Ascending aorta (tissue), 2 donors: ENCODE data around the gene NUDT9. TPM values are rescaled to one million over a fixed set of nuclear protein-coding genes. Genes with fewer than 3 reads are reported as not detected.
"Not testable (repeated sequence)": the region's sequence is repeated elsewhere in the genome, so short reads cannot be mapped to it uniquely, and the experiment has no call there.

Source experiments
- DNase-seq, 2 donors: peaks; one replicate each; pipeline ENCODE4 v3.0.0-alpha.2; 2019; ENCODE audit warnings: low spot score in 2 of 2
- H3K27ac ChIP-seq, 2 donors: fragments of 200-600 bp; sonication (generic); one replicate each; pipeline ENCODE4 v1.5.1; 2016 to 2017; ENCODE audit warnings: mild to moderate bottlenecking in 1 of 2
- H3K27me3 ChIP-seq: fragments of 200-600 bp; sonication (generic); one replicate; pipeline ENCODE4 v1.5.1; 2017
- H3K36me3 ChIP-seq, 2 donors: fragments of 200-600 bp; sonication (generic); one replicate each; pipeline ENCODE4 v1.5.1; 2016
- H3K4me1 ChIP-seq, 2 donors: fragments of 200-600 bp; sonication (generic); one replicate each; pipeline ENCODE4 v1.5.1; 2016 to 2017; ENCODE audit warnings: mild to moderate bottlenecking in 1 of 2
- H3K4me3 ChIP-seq, 2 donors: fragments of 200-600 bp; sonication (generic); one replicate each; pipeline ENCODE4 v1.5.1; 2016 to 2017; ENCODE audit warnings: mild to moderate bottlenecking in 1 of 2
- H3K9me3 ChIP-seq, 2 donors: fragments of 200-600 bp; sonication (generic); one replicate each; pipeline ENCODE4 v1.5.1; 2016
- intact Hi-C: fragments of 100-400 bp; cut with DNase I; formaldehyde crosslinking; loops from one replicate; pipeline ENCODE4 v1.15.1; 2023
- total RNA-seq: library from RNA; depleted of rRNA; stranded (reverse); fragments of >200 nt; gene quantifications from one replicate; pipeline ENCODE4 v1.1.0, GENCODE V29; 2016
- TF ChIP-seq, protein P1 (sequence below), 3 experiments: fragments of 200-600 bp in 2 of 3; fragments of 450-650 bp in 1 of 3; sonication (generic) in 2 of 3; IDR thresholded peaks; one replicate each; pipeline ENCODE4 v1.5.1; 2016 to 2019; ENCODE audit warnings: antibody characterized with exemption in 3 of 3, mild to moderate bottlenecking in 1 of 3, moderate library complexity in 1 of 3

The NUDT9 gene
- total RNA-seq, 1 donor from 2014 or later, result 35.9 TPM

DNA sequence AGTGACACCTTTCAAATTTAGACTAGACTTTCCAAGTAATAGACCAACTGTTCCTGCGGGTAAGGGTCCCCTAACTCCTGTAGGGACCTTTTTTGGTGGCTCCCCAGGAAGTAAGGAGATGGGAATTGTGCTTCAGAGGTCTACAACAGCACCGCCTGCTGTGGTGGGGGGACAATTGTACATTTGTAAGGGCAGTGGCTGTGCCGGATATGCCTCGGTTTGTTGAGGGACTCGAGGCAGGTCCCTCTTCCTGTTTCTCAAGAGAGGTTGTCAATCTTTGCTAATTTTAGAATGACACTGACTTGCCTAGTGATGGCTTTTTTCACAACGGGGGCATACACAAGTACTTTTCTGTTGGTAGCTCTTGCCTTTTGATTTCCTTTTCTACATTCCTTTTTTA lies 15.9 kb upstream of the NUDT9 start:
- no peaks in the 10 kb centered on the region for H3K27me3 ChIP-seq
- no peaks in the 10 kb centered on the region for H3K9me3 ChIP-seq
- no peak for DNase-seq
- no peak overlapping the region for H3K4me3 ChIP-seq
- H3K27ac ChIP-seq, result no peak overlapping the region
- no peaks in the 10 kb centered on the region for H3K4me1 ChIP-seq
- TF ChIP-seq, protein P1, sequence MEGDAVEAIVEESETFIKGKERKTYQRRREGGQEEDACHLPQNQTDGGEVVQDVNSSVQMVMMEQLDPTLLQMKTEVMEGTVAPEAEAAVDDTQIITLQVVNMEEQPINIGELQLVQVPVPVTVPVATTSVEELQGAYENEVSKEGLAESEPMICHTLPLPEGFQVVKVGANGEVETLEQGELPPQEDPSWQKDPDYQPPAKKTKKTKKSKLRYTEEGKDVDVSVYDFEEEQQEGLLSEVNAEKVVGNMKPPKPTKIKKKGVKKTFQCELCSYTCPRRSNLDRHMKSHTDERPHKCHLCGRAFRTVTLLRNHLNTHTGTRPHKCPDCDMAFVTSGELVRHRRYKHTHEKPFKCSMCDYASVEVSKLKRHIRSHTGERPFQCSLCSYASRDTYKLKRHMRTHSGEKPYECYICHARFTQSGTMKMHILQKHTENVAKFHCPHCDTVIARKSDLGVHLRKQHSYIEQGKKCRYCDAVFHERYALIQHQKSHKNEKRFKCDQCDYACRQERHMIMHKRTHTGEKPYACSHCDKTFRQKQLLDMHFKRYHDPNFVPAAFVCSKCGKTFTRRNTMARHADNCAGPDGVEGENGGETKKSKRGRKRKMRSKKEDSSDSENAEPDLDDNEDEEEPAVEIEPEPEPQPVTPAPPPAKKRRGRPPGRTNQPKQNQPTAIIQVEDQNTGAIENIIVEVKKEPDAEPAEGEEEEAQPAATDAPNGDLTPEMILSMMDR (IDR thresholded peaks at IDR 0.05), result no peak
- no peaks in the 10 kb centered on the region for H3K36me3 ChIP-seq
- intact Hi-C loops, result no loop called here

DNA sequence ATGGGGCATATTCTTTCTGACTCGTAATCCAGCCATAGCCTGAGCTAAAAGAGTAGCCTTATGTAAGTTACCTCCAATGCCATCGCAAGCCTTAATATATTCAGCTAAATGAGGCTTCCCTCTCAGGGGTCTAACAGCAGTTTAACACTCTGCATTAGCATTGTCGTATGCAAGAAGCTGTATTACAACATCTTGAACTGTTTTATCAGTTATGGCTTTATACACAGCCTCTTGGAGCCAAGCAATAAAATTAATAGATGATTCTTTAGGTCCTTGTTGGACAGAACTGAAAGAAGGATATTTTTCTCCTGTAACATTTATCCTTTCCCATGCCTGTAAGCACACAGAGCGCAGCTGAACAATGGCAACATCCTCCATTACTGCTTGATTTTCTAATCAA lies 15.5 kb upstream of the NUDT9 start:
- H3K36me3 ChIP-seq, H3K4me1 ChIP-seq, H3K4me3 ChIP-seq, DNase-seq, H3K9me3 ChIP-seq, H3K27me3 ChIP-seq, intact Hi-C loops, H3K27ac ChIP-seq: not testable (repeated sequence)

DNA sequence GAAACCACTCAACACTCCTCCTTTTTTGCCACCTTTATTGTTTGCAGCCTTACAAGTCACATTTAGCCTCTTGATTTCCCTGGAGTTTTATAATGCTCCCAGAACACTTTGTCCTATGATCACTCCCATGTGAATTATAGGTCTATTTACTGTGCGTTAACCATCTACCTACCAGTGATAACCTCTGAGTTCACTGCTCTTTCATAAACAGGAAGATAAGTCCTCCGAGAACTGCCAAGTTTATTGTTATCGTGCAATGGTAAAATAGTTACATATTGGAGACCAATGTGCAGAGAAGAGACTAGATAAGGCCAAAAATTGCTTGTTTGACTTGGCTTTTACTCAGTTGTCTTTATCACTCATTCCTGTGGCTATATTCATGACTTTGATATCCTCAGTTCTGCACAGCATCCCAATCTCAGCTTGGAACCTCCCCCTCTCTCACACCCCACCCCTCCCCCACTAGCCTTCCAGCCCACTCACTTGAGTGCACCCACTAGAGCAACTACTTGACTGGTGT lies 12.9 kb upstream of the NUDT9 start:
- H3K4me1 ChIP-seq, result no peaks in the 10 kb centered on the region
- no peaks in the 10 kb centered on the region for H3K36me3 ChIP-seq

DNA sequence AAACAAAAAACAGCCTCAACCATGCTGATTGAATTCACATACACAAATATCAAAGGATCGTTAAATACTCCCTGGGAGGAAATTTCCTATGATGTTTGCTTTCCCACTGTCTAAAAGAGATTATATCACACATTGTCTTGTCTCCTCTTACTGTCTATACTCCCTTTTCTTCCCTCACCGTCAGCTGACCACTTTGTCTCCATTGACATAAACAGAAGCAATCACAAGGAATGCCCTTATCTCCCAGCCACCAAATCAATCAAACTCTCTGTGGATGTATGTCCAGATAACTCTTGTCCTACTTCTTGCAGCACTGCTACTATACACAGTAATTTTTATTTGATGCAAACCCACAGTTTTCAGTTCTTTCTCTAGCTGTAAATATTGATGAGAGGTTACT lies 12.2 kb upstream of the NUDT9 start:
- Histone ChIP-seq H3K9me3 (no peaks in the 10 kb centered on the region), H3K27me3 (no peaks in the 10 kb centered on the region), H3K4me3 (no peak overlapping the region), H3K27ac (no peak overlapping the region), H3K36me3 (no peaks in the 10 kb centered on the region), H3K4me1 (no peaks in the 10 kb centered on the region)
- TF ChIP-seq, protein P1 (IDR thresholded peaks at IDR 0.05), result no peak
- intact Hi-C loops, result no loop called here
- no peak for DNase-seq

More for the DNA sequence above, 12.9 kb upstream of the NUDT9 start:
- no peak for DNase-seq
- H3K9me3 ChIP-seq, result no peaks in the 10 kb centered on the region
- TF ChIP-seq, protein P1 (IDR thresholded peaks at IDR 0.05), result no peak
- no peak overlapping the region for H3K27ac ChIP-seq
- H3K4me3 ChIP-seq, result no peak overlapping the region
- intact Hi-C loops, result no loop called here
- H3K27me3 ChIP-seq, result no peaks in the 10 kb centered on the region

DNA sequence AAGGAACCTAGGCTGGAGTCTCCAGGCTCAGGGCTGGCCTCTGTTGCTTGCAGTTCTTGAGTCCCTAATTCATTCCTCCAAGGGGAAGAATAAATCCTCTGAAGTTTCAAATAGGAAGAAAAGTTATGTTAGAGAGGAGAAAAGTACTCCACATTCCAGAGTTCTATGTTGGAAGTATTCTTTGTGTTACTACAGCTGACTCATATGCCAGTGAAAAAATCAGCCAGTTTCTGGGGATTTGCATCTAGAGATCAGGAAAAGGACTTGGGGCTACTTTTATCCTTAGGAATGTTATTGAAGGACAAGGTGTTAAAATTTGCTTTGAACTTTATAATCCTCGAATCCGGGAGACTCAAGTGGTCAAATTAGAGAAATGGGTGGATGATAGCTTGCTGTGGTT lies 11.7 kb upstream of the NUDT9 start:
- H3K9me3 ChIP-seq, result no peaks in the 10 kb centered on the region
- no peak overlapping the region for H3K4me3 ChIP-seq
- no peaks in the 10 kb centered on the region for H3K36me3 ChIP-seq
- TF ChIP-seq, protein P1 (IDR thresholded peaks at IDR 0.05), result no peak
- no peak overlapping the region for H3K27ac ChIP-seq
- intact Hi-C loops, result no loop called here
- no peak for DNase-seq
- H3K4me1 ChIP-seq, result no peaks in the 10 kb centered on the region
- H3K27me3 ChIP-seq, result no peaks in the 10 kb centered on the region

DNA sequence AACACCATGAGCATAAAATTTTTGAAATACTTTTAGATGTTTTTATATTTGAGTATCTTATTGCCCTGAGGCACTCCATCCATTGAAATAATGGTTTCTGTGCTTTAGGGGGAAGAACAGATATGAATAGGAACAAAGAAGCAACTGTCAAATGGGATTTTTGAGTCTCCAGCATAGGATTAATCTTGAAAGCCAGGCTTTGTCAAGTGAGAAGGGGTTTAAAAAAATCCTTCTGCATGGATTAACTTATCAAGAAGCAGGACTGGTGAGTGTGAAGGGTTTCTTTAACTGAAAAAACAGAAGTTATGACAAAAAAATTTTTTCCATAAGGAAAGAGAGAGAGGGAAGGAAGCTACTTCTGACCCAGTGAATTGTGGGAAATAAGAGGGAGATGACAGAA lies 7.6 kb upstream of the NUDT9 start:
- TF ChIP-seq, protein P1 (IDR thresholded peaks at IDR 0.05), result no peak
- no peaks in the 10 kb centered on the region for H3K9me3 ChIP-seq
- intact Hi-C loops, result no loop called here

More for the DNA sequence above, 7.6 kb upstream of the NUDT9 start:
- DNase-seq, result no peak
- H3K36me3 ChIP-seq, result no peaks in the 10 kb centered on the region
- no peaks in the 10 kb centered on the region for H3K4me1 ChIP-seq
- no peaks in the 10 kb centered on the region for H3K27me3 ChIP-seq
- no peak overlapping the region for H3K27ac ChIP-seq
- no peak overlapping the region for H3K4me3 ChIP-seq
